Uterus (tissue), 4 donors: ENCODE measurements around the gene RALGPS2. TPM values are rescaled to one million over a fixed set of nuclear protein-coding genes. Genes with fewer than 3 reads are reported as not detected.
A peak's percentile ranks its signal among the peaks of the same experiment; 100 is the strongest.

Experiments
- DNase-seq, 2 donors: peaks; one replicate each; pipeline ENCODE4 v3.0.0-alpha.2; 2019 to 2020
- H3K27ac ChIP-seq, 2 donors: fragments of 200-600 bp; sonication (generic); 1 replicate in 1 of 2; 2 replicates in 1 of 2; pipeline ENCODE4 v1.5.1; 2016 to 2018
- H3K27me3 ChIP-seq, 2 donors: fragments of 200-600 bp; sonication (generic); one replicate each; pipeline ENCODE4 v1.5.1; 2018 to 2019; ENCODE audit warnings: control low read depth in 1 of 2
- H3K36me3 ChIP-seq, 2 donors: fragments of 200-600 bp; sonication (generic); one replicate each; pipeline ENCODE4 v1.5.1; 2019; ENCODE audit warnings: control low read depth in 1 of 2
- H3K4me1 ChIP-seq, 2 donors: fragments of 200-600 bp; sonication (generic); one replicate each; pipeline ENCODE4 v1.5.1; 2018 to 2019; ENCODE audit warnings: control low read depth in 1 of 2
- H3K4me3 ChIP-seq, 2 donors: fragments of 200-600 bp; sonication (generic); 1 replicate in 1 of 2; 2 replicates in 1 of 2; pipeline ENCODE4 v1.5.1; 2018 to 2019; ENCODE audit warnings: mild to moderate bottlenecking in 1 of 2
- H3K9me3 ChIP-seq, 2 donors: fragments of 200-600 bp; sonication (generic); one replicate each; pipeline ENCODE4 v1.5.1; 2019; ENCODE audit warnings: control low read depth in 1 of 2
- POLR2A ChIP-seq, 2 donors: fragments of 450-650 bp; IDR thresholded peaks; one replicate each; pipeline ENCODE4 v1.6.1; 2016; ENCODE audit warnings: antibody characterized with exemption in 2 of 2, mild to moderate bottlenecking in 1 of 2, moderate library complexity in 1 of 2
- intact Hi-C: fragments of 100-400 bp; cut with DNase I; formaldehyde crosslinking; loops from one replicate; pipeline ENCODE4 v1.15.1; 2023; ENCODE audit warnings: low total_unique reads
- total RNA-seq, 4 donors: library from RNA; depleted of rRNA in 3 of 4; stranded (reverse); fragments of >200 nt in 3 of 4; gene quantifications; one replicate each; pipeline versions ENCODE4 v1.1.0 to v1.2.4, GENCODE V29; 2014 to 2023
- TF ChIP-seq, protein P1 (sequence below), 4 experiments: fragments of 200-600 bp in 2 of 4; fragments of 450-650 bp in 2 of 4; sonication (generic) in 2 of 4; IDR thresholded peaks; one replicate each; pipeline ENCODE4 v1.5.1; 2016 to 2019; ENCODE audit warnings: antibody characterized with exemption in 4 of 4, mild to moderate bottlenecking in 2 of 4, moderate library complexity in 1 of 4
- donor health status: DM: yes; HTN: yes; CAD: no.

Gene RALGPS2
- total RNA-seq, 4 donors from 2014 or later, result 4.9 to 109 (median 24.7) TPM

GRCh38 chr1:178918955-178919354 is 193.9 kb downstream of the RALGPS2 start:
- Histone ChIP-seq H3K4me1 (peaks cover 0 to 6% of the 10 kb centered on the region in 2 donors), H3K4me3 (no peak overlapping the region), H3K36me3 (no peaks in the 10 kb centered on the region), H3K27me3 (no peaks in the 10 kb centered on the region), H3K27ac (peak overlapping the region; percentile 47 to 50), H3K9me3 (peaks cover 0 to under 1% of the 10 kb centered on the region in 2 donors)
- TF ChIP-seq, protein P1, sequence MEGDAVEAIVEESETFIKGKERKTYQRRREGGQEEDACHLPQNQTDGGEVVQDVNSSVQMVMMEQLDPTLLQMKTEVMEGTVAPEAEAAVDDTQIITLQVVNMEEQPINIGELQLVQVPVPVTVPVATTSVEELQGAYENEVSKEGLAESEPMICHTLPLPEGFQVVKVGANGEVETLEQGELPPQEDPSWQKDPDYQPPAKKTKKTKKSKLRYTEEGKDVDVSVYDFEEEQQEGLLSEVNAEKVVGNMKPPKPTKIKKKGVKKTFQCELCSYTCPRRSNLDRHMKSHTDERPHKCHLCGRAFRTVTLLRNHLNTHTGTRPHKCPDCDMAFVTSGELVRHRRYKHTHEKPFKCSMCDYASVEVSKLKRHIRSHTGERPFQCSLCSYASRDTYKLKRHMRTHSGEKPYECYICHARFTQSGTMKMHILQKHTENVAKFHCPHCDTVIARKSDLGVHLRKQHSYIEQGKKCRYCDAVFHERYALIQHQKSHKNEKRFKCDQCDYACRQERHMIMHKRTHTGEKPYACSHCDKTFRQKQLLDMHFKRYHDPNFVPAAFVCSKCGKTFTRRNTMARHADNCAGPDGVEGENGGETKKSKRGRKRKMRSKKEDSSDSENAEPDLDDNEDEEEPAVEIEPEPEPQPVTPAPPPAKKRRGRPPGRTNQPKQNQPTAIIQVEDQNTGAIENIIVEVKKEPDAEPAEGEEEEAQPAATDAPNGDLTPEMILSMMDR (IDR thresholded peaks at IDR 0.05), result no peak
- TF ChIP-seq POLR2A (IDR thresholded peaks at IDR 0.05), result no peak
- intact Hi-C loops, result no loop called here
- peak in 1 of 2 donors; percentile 43 for DNase-seq

DNA sequence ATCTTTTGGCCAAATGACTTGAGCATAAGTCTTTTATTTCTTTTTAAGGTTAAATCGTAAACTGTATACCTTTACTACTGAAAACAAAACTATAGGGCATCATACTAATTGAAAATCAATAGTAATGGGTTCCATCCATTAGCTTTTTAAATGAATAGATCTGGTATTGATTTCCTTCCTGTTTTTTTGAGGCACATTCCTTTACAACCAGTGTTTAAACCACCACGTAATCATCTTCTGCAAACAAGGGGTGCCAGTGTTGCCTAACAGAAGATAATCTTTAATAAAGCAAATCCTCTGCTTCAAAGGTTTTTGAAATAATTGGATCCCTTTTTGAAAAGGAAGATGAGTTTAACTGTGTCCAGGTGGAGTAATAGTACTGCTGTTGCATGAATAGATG is 194.5 kb downstream of the RALGPS2 start:
- no peak for TF ChIP-seq POLR2A (IDR thresholded peaks at IDR 0.05)
- TF ChIP-seq, protein P1 (IDR thresholded peaks at IDR 0.05), result no peak
- peak overlapping the region; percentile 47 to 50 for H3K27ac ChIP-seq
- H3K4me1 ChIP-seq, result peaks cover 0 to 6% of the 10 kb centered on the region in 2 donors
- peaks cover 0 to 7% of the 10 kb centered on the region in 2 donors for H3K9me3 ChIP-seq
- no peaks in the 10 kb centered on the region for H3K27me3 ChIP-seq
- intact Hi-C loops, result no loop called here
- DNase-seq, result no peak
- H3K36me3 ChIP-seq, result no peaks in the 10 kb centered on the region
- no peak overlapping the region for H3K4me3 ChIP-seq

GRCh38 chr1:178921499-178921898 is 196.5 kb downstream of the RALGPS2 start:
- H3K4me3 ChIP-seq, result no peak overlapping the region
- intact Hi-C loops, result no loop called here
- no peaks in the 10 kb centered on the region for H3K27me3 ChIP-seq
- no peak overlapping the region for H3K27ac ChIP-seq
- no peak for DNase-seq
- peaks cover 0 to 11% of the 10 kb centered on the region in 2 donors for H3K9me3 ChIP-seq
- peaks cover 0 to 6% of the 10 kb centered on the region in 2 donors for H3K4me1 ChIP-seq
- TF ChIP-seq, protein P1 (IDR thresholded peaks at IDR 0.05), result no peak
- no peak for TF ChIP-seq POLR2A (IDR thresholded peaks at IDR 0.05)
- no peaks in the 10 kb centered on the region for H3K36me3 ChIP-seq

- no peak for DNase-seq
- TF ChIP-seq, protein P1 (IDR thresholded peaks at IDR 0.05), result no peak
- TF ChIP-seq POLR2A (IDR thresholded peaks at IDR 0.05), result no peak
- H3K4me3 ChIP-seq, result no peak overlapping the region
- intact Hi-C loops, result no loop called here
- peaks cover 0 to 11% of the 10 kb centered on the region in 2 donors for H3K9me3 ChIP-seq
- no peak overlapping the region for H3K27ac ChIP-seq
- H3K27me3 ChIP-seq, result no peaks in the 10 kb centered on the region
- H3K4me1 ChIP-seq, result peaks cover 0 to 6% of the 10 kb centered on the region in 2 donors
- no peaks in the 10 kb centered on the region for H3K36me3 ChIP-seq
Observed at GRCh38 chr1:178923512-178923911, 198.5 kb downstream of the RALGPS2 start.

GRCh38 chr1:178926046-178926445 is 201.0 kb downstream of the RALGPS2 start:
- intact Hi-C loops, result no loop called here
- no peaks in the 10 kb centered on the region for H3K36me3 ChIP-seq
- H3K4me3 ChIP-seq, result no peak overlapping the region
- no peaks in the 10 kb centered on the region for H3K27me3 ChIP-seq
- TF ChIP-seq POLR2A (IDR thresholded peaks at IDR 0.05), result no peak
- TF ChIP-seq, protein P1 (IDR thresholded peaks at IDR 0.05), result no peak
- no peak for DNase-seq
- H3K9me3 ChIP-seq, result peaks cover 0 to 11% of the 10 kb centered on the region in 2 donors
- H3K27ac ChIP-seq, result no peak overlapping the region
- no peaks in the 10 kb centered on the region for H3K4me1 ChIP-seq
